GM23338 (cell line): Measurements from ENCODE around the gene CLDN10. TPM values are rescaled to one million over a fixed set of nuclear protein-coding genes. Genes with fewer than 3 reads are reported as not detected.

Source experiments
- ATAC-seq: fragments of 200-7000 bp; cut with Tn5 transposase; 3 replicates; pipeline ENCODE4 v1.9.1; 2020
- DNase-seq: peaks from one replicate; pipeline ENCODE4 v3.0.0-alpha.2; 2015; ENCODE audit warnings: low spot score
- H2AFZ ChIP-seq: fragments of 200-600 bp; sonication (generic); 2 replicates; pipeline ENCODE4 v1.8.0; 2016; ENCODE audit warnings: antibody characterized with exemption, mild to moderate bottlenecking, moderate library complexity
- H3F3A ChIP-seq: fragments of 200-600 bp; sonication (generic); replicated peaks from 2 replicates; pipeline ENCODE4 v1.8.0; 2017; ENCODE audit warnings: antibody characterized with exemption, mixed run types, low read depth
- H3K27ac ChIP-seq: fragments of 200-600 bp; sonication (generic); 2 replicates; pipeline ENCODE4 v1.6.1; 2016; ENCODE audit warnings: low read depth
- H3K27me3 ChIP-seq: fragments of 200-600 bp; sonication (generic); 2 replicates; pipeline ENCODE4 v1.8.0; 2016; ENCODE audit warnings: mild to moderate bottlenecking, mixed run types, moderate library complexity; ENCODE audit not compliant: insufficient read depth
- H3K36me3 ChIP-seq: fragments of 200-600 bp; sonication (generic); 2 replicates; pipeline ENCODE4 v1.8.0; 2016; ENCODE audit warnings: mild to moderate bottlenecking; ENCODE audit not compliant: insufficient read depth
- H3K4me1 ChIP-seq: fragments of 200-600 bp; sonication (generic); 2 replicates; pipeline ENCODE4 v1.8.0; 2016; ENCODE audit warnings: mild to moderate bottlenecking, moderate library complexity; ENCODE audit not compliant: insufficient read depth
- H3K4me2 ChIP-seq: fragments of 200-600 bp; sonication (generic); 2 replicates; pipeline ENCODE4 v1.7.1; 2017; ENCODE audit warnings: mixed run types
- H3K4me3 ChIP-seq: fragments of 200-600 bp; sonication (generic); 2 replicates; pipeline ENCODE4 v1.6.1; 2016; ENCODE audit warnings: mixed run types
- H3K79me2 ChIP-seq: fragments of 200-600 bp; sonication (generic); replicated peaks from 2 replicates; pipeline ENCODE4 v1.8.0; 2017; ENCODE audit warnings: mild to moderate bottlenecking; ENCODE audit not compliant: insufficient read depth
- H3K9me2 ChIP-seq: fragments of 200-600 bp; sonication (generic); 2 replicates; pipeline ENCODE4 v1.8.0; 2017; ENCODE audit not compliant: insufficient read depth
- H4K20me1 ChIP-seq: fragments of 200-600 bp; sonication (generic); replicated peaks from 2 replicates; pipeline ENCODE4 v1.8.0; 2017; ENCODE audit warnings: mild to moderate bottlenecking; ENCODE audit not compliant: insufficient read depth
- H3K27ac Mint-ChIP-seq: 2 replicates; pipeline ENCODE4 v1.8.0; 2020; ENCODE audit warnings: inconsistent platforms, mild to moderate bottlenecking, moderate library complexity, mixed read lengths
- H3K27me3 Mint-ChIP-seq: 3 replicates; pipeline ENCODE4 v1.8.0; 2022; ENCODE audit warnings: low read depth, mild to moderate bottlenecking, moderate library complexity, mixed read lengths, inconsistent platforms; ENCODE audit not compliant: insufficient read depth, poor library complexity
- H3K36me3 Mint-ChIP-seq: 3 replicates; pipeline ENCODE4 v1.8.0; 2021; ENCODE audit warnings: low read depth, mild to moderate bottlenecking, inconsistent platforms, moderate library complexity, mixed read lengths
- H3K4me1 Mint-ChIP-seq: 3 replicates; pipeline ENCODE4 v1.8.0; 2020; ENCODE audit warnings: mild to moderate bottlenecking, inconsistent platforms, mixed read lengths
- H3K4me3 Mint-ChIP-seq: 3 replicates; pipeline ENCODE4 v1.8.0; 2021; ENCODE audit warnings: moderate library complexity, mild to moderate bottlenecking, inconsistent platforms, mixed read lengths
- H3K9me3 Mint-ChIP-seq: 3 replicates; pipeline ENCODE4 v1.8.0; 2020; ENCODE audit warnings: moderate library complexity, mild to moderate bottlenecking, inconsistent platforms, mixed read lengths
- CTCF ChIP-seq, 2 experiments: fragments of 200-600 bp in 1 of 2; sonication (generic) in 1 of 2; conservative IDR thresholded peaks; 2 replicates each; pipeline versions ENCODE4 v1.5.1 to v1.6.1; 2016 to 2017; ENCODE audit warnings: antibody characterized with exemption in 2 of 2, low read depth in 2 of 2, mild to moderate bottlenecking in 2 of 2, moderate library complexity in 1 of 2
- EZH2phosphoT487 ChIP-seq: fragments of 200-600 bp; sonication (generic); IDR thresholded peaks from one replicate; pipeline ENCODE4 v1.8.1; 2018; ENCODE audit warnings: antibody characterized with exemption; ENCODE audit not compliant: unreplicated experiment
- JUNB ChIP-seq: IDR thresholded peaks from one replicate; pipeline ENCODE4 v1.6.1; 2016; ENCODE audit warnings: antibody characterized with exemption; ENCODE audit not compliant: unreplicated experiment
- NANOG ChIP-seq: IDR thresholded peaks from 2 replicates; pipeline ENCODE4 v1.6.1; 2016; ENCODE audit warnings: antibody characterized with exemption, borderline replicate concordance
- POLR2AphosphoS5 ChIP-seq: IDR thresholded peaks from 2 replicates; pipeline ENCODE4 v1.6.1; 2016; ENCODE audit warnings: antibody characterized with exemption, low read depth
- REST ChIP-seq: IDR thresholded peaks from one replicate; pipeline ENCODE4 v1.6.1; 2018; ENCODE audit warnings: antibody characterized with exemption; ENCODE audit not compliant: unreplicated experiment
- STAT1 ChIP-seq: IDR thresholded peaks from one replicate; pipeline ENCODE4 v1.6.1; 2016; ENCODE audit warnings: antibody characterized with exemption; ENCODE audit not compliant: unreplicated experiment
- ZNF331 ChIP-seq: fragments of 250-450 bp; sonication (Bioruptor Pico); IDR thresholded peaks from 2 replicates; pipeline ENCODE4 v1.5.0; 2020; ENCODE audit warnings: low read depth, mild to moderate bottlenecking, moderate library complexity
- polyA plus RNA-seq: library from polyadenylated mRNA; unstranded; fragments of >200 nt; fragmentation: Nextera tagmentation; extraction: Ambion mirVana; gene quantifications from 2 replicates; pipeline ENCODE4 v1.2.1, GENCODE V29; 2016
- total RNA-seq: library from RNA; depleted of rRNA; stranded (reverse); fragments of >200 nt; shearing (Covaris generic); gene quantifications from 2 replicates; pipeline ENCODE4 v1.2.3, GENCODE V29; 2014

Gene CLDN10
- total and polyA plus RNA-seq, 2 experiments from 2014 or later: 34.7 to 65.9 TPM

- H3K36me3 Mint-ChIP-seq: no peaks in the 10 kb centered on the region
- H4K20me1 ChIP-seq: no peaks in the 10 kb centered on the region
- DNase-seq (no peak), ATAC-seq (no peak)
- no peaks in the 10 kb centered on the region for H3K36me3 ChIP-seq
- no peak overlapping the region for H3K27ac Mint-ChIP-seq
- no peaks in the 10 kb centered on the region for H3F3A ChIP-seq
- no peak for TF ChIP-seq STAT1
- no peak for TF ChIP-seq EZH2phosphoT487
- TF ChIP-seq POLR2AphosphoS5: no peak
- TF ChIP-seq ZNF331 (CRISPR knock-in tag): no peak
- TF ChIP-seq REST: no peak
- H3K79me2 ChIP-seq: no peaks in the 10 kb centered on the region
- H3K4me2 ChIP-seq: no peak overlapping the region
- no peaks in the 10 kb centered on the region for H3K4me1 ChIP-seq
- H3K4me1 Mint-ChIP-seq: 0 out of 3 replicates have a peak, but pooled peaks cover 2% of the 10 kb centered on the region
- H3K4me3 ChIP-seq: no peak overlapping the region
- H3K9me3 Mint-ChIP-seq: no peaks in the 10 kb centered on the region
- H3K27ac ChIP-seq: no peak overlapping the region
- H2AFZ ChIP-seq: no peak overlapping the region
- H3K9me2 ChIP-seq: peaks cover 20% of the 10 kb centered on the region
- H3K27me3 ChIP-seq: no peaks in the 10 kb centered on the region
- H3K4me3 Mint-ChIP-seq: no peak overlapping the region
- H3K27me3 Mint-ChIP-seq: peaks cover 2% of the 10 kb centered on the region
These were observed 41.6 kb upstream of the CLDN10 start for GRCh38 chr13:95510950-95511349.

- no peak overlapping the region for H3K4me3 ChIP-seq
- peaks cover 3% of the 10 kb centered on the region; the same call in 2 of the 3 replicates for H3K4me1 Mint-ChIP-seq
- H4K20me1 ChIP-seq: no peaks in the 10 kb centered on the region
- H3K36me3 ChIP-seq: no peaks in the 10 kb centered on the region
- H3F3A ChIP-seq: no peaks in the 10 kb centered on the region
- H3K36me3 Mint-ChIP-seq: no peaks in the 10 kb centered on the region
- no peak for TF ChIP-seq ZNF331 (CRISPR knock-in tag)
- no peak for TF ChIP-seq JUNB
- TF ChIP-seq POLR2AphosphoS5: no peak
- no peak for TF ChIP-seq NANOG
- no peak for TF ChIP-seq CTCF (conservative IDR thresholded peaks at IDR 0.05; ENCODE audit: low read depth in 2 of 2)
- no peak overlapping the region for H3K4me2 ChIP-seq
- DNase-seq: no peak
- H3K79me2 ChIP-seq: no peaks in the 10 kb centered on the region
- peaks cover 13% of the 10 kb centered on the region; the same call in 1 of the 2 replicates for H3K9me2 ChIP-seq
- H2AFZ ChIP-seq: no peak overlapping the region
- H3K27ac ChIP-seq: no peak overlapping the region
- no peaks in the 10 kb centered on the region for H3K9me3 Mint-ChIP-seq
- no peak overlapping the region for H3K27ac Mint-ChIP-seq
- no peak overlapping the region for H3K4me3 Mint-ChIP-seq
- no peaks in the 10 kb centered on the region for H3K27me3 ChIP-seq
- no peaks in the 10 kb centered on the region; the same call in 1 of the 2 replicates for H3K4me1 ChIP-seq
- H3K27me3 Mint-ChIP-seq: peaks cover 3% of the 10 kb centered on the region
- ATAC-seq: no peak
These were observed 40.1 kb upstream of the CLDN10 start for GRCh38 chr13:95512424-95512823.
